ENCODE results near the gene SEPTIN8. TPM values are rescaled to one million over a fixed set of nuclear protein-coding genes. Genes with fewer than 3 reads are reported as not detected.

SEPTIN8 gene, protein sequence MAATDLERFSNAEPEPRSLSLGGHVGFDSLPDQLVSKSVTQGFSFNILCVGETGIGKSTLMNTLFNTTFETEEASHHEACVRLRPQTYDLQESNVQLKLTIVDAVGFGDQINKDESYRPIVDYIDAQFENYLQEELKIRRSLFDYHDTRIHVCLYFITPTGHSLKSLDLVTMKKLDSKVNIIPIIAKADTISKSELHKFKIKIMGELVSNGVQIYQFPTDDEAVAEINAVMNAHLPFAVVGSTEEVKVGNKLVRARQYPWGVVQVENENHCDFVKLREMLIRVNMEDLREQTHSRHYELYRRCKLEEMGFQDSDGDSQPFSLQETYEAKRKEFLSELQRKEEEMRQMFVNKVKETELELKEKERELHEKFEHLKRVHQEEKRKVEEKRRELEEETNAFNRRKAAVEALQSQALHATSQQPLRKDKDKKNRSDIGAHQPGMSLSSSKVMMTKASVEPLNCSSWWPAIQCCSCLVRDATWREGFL
- polyA plus RNA-seq (ENCODE audit: insufficient read length in 4 of 4) = 10 to 100 TPM; 75.6 to 90.5 (median 80.4) TPM

DNA sequence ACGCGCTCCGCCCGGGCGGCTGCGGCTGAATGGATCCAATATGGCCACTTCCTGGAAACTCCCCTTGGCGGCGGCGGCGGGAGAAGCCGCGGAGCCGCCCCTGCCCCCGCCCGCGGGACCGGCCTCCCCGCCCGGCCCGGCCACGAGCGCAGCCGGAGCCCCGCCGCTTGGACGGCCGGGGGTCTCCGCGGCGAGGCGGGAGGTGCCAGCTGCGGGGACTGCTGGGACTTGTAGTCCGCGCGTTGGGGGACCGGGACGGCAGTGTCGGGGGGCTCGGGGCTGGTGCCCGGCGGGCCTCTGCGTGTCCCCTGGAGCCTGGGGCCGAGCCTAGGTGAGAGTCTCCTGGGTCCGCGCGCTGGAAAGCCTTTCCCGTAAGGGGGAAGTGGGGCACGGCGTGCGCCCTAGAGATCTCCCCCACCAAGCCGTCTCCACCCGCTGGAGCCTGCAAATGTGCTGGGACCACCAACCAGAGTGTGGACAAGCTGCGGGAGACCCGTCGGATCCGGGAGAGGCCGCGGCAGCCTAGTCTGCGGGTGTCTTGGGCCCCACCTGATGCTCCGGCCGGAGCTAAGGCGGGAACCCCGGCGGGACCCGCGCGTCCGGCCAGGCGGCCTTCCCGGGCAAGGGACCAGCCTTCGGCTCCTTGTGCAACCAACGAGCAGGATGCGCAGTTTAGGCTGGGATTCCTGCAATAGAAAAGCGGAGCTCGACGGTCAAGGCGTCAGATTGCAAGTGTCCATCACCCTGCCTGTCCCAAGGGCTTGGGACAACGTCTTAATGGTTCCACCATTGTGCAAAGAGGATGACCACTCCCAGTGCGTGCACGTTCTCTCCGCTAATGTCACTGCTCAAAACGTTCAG, at the start of gene SEPTIN8:
TSS of gene SEPTIN8 (minus strand) at position 31 of the 861 bp plus-strand sequence. CDS start 102 bp downstream, outside the sequence.
- no peak for DNase-seq (ENCODE audit: low read depth in 4 of 4, low spot score in 3 of 4)

DNA sequence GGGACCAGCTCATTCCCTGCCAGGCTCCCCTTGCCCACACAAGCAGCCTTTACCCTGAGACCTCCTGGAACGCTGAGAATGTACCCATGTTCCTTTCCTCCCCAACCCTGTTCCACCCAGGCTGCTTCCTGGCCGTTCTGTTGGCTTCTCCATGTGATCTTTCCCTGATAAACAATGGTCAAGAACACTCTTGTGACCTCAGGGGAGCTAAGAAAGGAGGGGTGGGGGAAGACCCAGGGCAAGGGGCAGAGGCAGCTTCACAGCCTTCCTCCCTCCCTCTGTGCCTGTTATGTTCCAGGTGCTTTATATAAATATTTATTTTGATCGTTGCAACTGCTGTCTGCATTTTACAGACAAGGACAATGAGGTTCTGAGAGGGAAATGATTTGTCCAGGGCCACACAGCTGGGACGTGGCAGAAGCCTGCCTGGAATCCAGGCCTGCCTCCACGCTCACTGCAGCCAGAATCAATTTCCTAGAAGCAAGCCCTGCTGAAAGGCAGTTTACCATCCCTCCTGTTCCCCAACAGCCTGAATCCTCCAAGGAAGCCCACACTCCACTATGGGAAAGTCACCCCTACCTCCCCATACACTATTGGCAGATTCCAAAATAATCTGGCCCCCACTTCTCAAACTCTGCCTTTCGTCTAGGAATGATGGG, 49.5 kb upstream of the SEPTIN8 start:
- no peak for DNase-seq (ENCODE audit: low read depth in 4 of 4, low spot score in 3 of 4)

DNA sequence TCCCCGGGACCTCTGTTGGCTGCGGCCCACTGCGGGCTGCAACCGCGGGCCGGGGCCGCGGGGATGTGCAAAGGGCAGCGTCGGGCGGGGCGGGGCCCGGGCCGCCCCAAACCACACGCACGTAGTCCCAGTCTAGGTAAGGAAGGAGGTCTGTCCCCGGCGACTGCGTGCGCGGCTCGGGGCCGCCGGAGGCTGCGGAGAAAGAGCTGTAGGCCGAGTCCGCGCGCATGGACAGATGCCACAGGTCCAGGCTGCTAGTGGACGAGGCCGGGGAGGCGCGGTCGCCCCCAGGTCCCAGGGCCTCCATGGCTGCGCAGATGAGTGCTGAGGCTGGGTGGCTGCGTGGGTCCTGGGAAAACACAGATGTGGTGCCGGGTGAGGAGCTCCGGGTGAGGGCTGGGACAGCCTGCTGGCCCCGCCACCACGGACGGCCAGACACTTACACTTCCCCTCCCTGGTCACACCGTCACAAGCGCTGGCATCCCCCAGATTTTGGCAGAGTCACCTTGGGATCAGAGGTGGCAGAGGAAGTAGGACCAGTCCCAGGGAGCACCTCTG, 48.9 kb upstream of the SEPTIN8 start:
- no peak for DNase-seq (ENCODE audit: low read depth in 4 of 4, low spot score in 3 of 4)

DNA sequence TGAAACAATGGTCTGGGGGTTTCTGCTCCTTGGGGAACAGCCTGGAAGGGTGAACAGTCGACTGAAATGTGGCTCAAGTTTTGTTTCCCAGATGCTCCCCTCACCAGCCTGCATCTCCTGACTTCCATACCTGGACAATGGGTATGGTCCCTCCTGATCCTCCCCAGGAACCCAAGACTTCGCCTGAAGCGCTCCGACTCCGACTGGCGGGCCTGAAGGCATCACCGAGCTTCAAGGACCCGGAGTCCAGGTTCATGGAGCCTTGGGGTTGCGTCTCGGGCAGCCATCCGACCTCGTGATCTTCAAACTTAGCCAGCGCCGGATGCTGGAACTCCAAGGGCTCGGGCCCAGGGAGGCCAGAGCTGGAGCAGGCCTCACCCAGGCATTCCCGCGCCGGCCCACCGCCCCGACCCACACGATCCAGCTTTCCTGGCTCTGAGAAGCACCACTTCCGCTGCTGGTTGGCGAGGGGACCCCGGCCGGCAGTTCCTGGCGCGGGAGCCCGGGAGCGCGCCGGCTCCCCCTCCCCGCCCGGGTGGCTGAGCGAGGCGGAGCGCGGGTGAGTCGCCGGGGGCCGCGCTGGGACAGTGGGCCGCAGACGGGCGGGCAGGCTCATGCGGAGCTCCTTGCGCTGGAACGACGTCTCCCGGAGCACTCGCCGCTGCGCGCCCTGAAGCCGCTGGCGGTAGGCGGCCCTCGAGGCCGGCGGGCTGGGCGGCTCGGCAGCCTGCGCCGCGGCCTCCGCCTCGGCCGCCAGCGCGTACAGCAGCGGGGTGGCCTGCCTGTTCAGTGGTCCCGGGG, 48.2 kb upstream of the SEPTIN8 start:
- DNase-seq (ENCODE audit: low read depth in 4 of 4, low spot score in 3 of 4) = no peak

DNA sequence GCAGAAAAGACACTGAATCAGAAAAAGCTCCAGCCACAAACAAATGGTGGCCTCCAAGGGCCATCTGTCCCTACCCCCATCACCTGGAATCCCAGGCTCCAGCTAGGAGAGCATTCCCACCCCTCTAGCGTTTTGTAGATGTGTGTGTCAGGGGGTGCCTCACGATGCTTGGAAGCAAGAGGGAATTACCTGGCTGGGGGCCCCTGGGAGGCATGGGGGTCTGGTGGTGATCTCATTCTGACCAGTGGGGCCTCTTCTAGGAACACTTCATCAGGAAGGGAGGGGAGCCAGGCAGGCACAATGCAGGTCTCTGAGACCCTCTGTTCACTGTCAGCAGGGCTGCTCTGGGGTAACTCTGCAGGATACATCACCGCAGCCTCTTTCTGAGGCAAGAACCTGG, 47.4 kb upstream of the SEPTIN8 start:
- DNase-seq (ENCODE audit: low read depth in 4 of 4, low spot score in 3 of 4) = no peak

DNA sequence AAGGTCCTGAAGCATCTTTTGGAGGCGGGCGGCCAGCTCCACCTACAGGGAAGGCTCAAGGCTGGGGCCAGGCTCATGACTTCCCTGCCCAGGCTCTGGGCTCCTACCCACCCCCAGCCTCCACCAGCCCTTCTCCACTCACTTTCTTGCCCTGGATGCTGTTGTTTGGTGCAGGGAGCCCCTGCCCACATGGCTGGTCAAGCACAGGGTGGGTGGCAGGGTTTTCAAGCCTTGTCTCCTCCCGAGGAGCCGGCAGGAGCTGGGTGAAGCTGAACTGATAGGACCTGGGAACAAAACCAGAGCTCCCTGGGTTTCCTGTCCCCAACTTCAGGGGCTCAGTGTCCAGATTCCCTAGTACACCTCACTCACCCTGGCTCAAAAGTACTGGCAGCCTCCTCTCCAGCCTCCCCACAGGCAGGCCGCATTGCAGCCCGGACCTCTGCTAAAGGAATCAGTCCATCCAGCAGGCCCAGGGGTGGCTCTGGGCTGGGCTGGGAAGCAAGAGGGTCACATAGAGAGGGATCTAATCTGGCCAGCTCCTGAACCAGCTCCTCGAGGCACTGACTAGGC, 46.5 kb upstream of the SEPTIN8 start:
- no peak for DNase-seq (ENCODE audit: low read depth in 4 of 4, low spot score in 3 of 4)

DNA sequence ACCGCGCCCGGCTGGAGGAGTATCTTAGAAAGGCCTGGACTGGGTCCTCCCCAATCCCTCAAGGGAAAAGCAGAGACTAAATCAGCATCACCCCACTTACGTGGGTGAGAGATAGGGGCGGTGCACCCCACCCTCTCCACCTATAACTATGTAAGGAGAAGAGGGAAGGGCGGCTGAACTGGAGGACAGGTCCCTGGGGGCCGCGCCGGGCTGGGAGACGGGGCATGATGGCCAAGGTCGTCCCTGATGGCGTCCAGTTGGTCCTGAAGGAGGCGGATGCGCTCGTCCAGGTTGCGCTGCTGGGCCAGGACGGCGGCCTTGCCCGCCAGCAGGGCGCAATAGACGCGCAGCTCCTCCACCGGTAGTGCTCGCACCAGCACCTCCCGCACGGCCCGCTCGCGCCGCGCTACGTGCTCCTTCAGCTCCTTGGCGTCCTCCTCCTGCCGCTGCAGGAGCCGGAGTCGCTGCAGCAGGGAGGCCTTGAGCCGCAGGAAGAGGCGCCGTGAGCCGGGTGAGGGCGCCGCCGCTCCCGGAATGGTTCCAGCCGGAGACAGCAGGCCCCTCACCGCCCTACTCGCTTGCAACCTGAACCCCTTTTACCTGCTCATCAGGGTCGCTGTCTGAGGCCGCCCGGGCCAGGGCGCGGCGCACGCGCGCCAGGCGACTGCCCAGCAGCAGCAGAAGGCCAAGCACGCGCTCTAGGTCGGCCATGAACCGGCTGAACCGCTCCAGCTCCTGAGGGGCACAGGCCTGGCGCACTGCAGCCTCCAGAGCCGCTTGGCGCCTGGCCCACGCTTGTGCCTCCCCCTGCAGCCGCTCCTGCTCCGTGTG, 45.8 kb upstream of the SEPTIN8 start:
- DNase-seq (ENCODE audit: low read depth in 4 of 4, low spot score in 3 of 4) = no peak

DNA sequence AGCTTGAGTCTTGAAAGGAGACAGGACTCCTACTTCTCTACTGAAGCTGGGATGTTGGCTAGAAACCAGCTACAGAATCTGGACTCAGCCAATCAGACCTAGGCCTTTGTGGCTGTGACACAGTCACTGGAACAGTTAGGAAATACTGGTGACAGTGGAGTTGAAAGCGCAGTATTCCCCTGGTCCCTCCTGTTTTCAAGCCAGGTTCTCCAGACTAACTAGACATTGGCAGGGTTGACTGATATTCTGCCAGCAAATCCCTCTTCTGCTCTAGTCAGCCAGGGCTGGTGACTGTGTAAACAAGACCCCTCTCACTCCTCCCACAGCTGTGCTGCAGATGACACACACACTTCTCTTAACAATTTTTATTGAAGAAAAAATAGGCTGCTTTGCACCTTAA, 44.8 kb upstream of the SEPTIN8 start:
- DNase-seq (ENCODE audit: low read depth in 4 of 4, low spot score in 3 of 4) = no peak

DNA sequence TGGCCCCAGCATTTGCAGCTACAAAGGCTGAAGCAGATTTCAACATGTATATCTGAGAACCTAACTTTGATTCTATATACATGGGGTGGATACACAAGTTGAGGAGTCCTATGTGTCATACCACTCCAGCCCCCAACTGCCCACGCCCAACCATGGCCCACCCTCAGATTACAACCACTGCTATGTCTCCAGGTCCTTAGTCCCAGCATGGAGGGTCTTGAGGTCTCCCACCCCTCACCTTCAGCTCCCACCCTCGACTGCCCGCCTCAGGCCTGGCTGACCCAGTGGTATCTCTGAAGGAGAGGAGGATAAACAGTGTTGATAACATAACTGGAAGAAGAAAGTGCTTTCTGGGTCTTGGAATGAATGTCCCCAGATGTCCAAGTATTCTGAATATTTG, 44.3 kb upstream of the SEPTIN8 start:
- DNase-seq (ENCODE audit: low read depth in 4 of 4, low spot score in 3 of 4) = no peak

DNA sequence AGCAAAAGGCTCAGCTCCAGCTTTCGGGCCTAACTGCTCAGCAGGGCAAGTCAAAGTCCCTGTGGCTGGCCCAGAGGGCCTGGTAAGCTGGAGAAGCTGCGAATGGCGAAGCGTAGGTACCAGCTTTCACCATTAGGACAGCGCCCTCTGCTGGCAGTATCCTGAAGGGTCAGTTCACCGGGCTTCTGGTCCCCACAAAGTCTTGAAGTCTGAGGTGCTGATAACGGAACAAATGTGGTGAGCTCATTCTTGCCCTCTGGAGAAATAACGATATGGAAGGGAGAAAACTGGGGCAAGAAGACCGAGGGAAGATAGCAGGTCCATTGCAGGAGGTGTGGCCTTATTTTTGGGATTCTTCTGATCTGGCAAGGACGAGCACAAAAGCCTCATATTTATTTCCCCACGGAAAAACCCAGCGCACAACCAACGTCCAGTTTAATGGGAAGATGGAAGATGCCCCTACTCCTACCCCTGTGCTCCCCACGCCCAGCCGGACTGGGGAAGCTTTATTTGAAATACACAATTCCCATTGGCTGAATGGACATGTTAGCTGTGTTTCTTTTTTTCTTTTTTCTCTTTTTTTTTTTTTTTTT, 43.2 kb upstream of the SEPTIN8 start:
- peak in 3 of 4 donors; percentile 85 to 90 (median 88) for DNase-seq (ENCODE audit: low read depth in 4 of 4, low spot score in 3 of 4)

DNA sequence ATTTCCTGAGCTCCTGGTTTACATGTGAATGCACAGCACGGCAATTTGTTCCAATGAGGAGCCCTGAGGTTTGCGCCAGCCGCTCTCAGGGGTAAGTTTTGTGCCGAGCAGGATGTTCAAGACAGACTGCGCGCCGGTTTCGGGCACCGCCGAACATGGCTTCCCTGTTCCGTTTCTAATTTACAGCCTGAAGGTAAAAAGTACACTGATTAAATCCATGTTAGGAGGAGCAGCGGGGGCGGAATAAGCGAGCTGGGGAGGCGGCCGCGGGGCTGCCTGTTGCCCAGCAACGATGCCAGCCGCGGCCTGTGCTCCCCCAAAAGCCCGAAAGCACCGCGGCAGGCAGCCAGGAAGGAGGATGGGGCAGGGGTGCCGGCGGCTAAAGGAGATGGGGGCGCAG, 42.4 kb upstream of the SEPTIN8 start:
- no peak for DNase-seq (ENCODE audit: low read depth in 4 of 4, low spot score in 3 of 4)

DNA sequence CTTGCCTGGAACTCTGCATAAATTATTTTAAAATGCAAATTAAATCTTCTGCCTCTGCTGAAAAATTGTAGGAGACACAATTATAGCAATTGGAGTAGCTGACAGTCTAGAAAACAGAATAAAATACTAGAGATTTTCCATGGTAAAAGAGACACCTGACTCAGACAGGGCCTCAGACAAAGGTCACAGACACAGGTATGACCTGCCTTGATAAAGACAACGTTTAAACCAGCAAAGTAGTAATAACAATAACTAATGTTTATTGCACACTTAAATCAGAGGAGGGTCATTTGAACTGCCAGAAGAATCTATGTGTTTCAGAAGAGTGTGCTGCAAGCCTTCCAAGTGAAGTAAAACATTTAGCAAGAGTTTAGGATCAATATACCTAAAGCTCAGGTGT, 40.0 kb upstream of the SEPTIN8 start:
- no peak for DNase-seq (ENCODE audit: low read depth in 4 of 4, low spot score in 3 of 4)

DNA sequence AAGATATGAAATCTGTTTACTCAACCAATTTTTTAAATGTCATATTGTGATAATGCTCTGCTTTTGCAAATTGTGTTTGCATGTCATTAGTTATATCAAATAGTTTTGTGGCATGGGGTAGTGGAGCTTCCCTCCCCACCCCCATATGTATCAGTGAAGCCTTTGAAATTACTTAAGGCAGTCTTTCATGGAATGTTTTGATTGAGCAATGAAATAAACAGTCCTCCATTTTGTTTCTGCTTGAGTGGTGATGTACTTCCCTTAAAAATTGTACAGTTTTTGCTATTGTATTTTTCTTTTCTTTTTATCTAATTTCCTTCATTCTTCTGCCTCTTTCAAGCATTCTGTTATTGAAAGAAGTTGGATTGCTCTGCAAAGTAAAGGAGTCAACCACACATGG, 39.5 kb upstream of the SEPTIN8 start:
- DNase-seq (ENCODE audit: low read depth in 4 of 4, low spot score in 3 of 4) = no peak

DNA sequence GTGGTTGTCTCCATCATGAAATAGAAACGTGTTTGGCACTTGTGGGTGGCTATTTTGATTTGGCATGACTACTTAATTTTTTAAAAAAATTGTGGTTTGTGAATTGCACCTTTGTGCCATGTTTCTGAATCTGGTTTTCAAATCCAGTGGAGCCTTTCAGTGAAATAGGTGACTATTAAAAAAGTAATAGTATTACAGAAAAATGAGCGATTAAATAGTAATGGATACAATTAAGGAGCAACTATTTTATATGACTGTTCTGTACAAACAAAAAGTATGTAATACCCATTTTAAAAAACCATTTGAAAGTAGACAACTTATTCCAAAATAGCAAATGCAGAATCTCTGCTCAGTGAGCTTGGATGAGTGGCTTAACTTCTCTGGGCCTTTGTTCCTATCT, 39.0 kb upstream of the SEPTIN8 start:
- no peak for DNase-seq (ENCODE audit: low read depth in 4 of 4, low spot score in 3 of 4)

DNA sequence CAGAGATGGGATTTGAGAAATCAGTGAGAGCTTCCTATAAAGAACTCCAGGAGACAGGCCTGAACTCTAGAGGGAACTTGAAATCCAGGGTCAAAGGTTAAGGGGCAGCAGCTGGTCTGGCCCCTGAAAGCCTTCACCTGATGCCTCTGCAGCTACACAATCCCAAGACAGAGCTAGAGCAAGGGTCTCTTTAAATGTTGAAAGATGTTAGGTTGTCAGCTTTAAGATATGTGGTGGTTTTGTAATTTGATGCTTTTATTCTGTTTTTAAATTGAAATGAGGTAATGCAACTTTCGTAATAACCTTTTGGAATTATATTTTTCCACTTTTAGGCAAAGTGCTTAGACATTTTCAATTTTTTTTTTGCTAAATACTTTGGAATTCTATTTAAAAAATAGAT, 38.4 kb upstream of the SEPTIN8 start:
- no peak for DNase-seq (ENCODE audit: low read depth in 4 of 4, low spot score in 3 of 4)

DNA sequence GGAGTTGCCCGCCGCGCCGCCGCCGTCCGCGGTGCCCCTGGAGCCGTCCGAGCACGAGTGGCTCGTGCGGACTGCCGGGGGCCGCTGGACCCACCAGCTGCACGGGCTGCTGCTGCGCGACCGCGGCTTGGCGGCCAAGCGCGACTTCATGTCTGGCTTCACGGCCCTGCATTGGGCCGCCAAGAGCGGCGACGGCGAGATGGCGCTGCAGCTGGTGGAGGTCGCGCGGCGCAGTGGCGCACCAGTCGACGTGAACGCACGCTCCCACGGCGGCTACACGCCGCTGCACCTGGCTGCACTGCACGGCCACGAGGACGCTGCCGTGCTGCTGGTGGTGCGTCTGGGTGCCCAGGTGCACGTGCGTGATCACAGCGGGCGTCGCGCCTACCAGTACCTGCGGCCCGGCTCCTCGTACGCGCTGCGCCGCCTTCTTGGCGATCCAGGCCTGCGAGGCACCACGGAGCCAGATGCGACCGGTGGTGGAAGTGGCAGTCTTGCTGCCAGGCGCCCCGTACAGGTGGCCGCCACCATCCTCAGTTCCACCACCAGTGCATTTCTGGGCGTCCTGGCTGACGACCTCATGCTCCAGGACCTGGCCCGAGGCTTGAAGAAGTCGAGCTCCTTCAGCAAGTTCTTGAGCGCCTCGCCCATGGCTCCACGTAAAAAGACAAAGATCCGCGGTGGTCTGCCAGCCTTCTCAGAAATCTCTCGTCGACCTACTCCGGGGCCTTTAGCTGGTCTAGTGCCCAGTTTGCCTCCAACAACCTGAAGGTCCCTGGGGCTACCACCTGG, 37.7 kb upstream of the SEPTIN8 start:
- DNase-seq (ENCODE audit: low read depth in 4 of 4, low spot score in 3 of 4) = no peak
